ENCODE results near the gene UBE2G1. TPM values are rescaled to one million over a fixed set of nuclear protein-coding genes. Genes with fewer than 3 reads are reported as not detected.

The UBE2G1 gene
- total RNA-seq, 1 donor from 2014 or later, result 88.0 TPM

GRCh38 chr17:4233668-4234258 lies 132.7 kb downstream of the UBE2G1 start:
- DNase-seq (ENCODE audit: low spot score), result no peak
- Mint-ChIP-seq H3K9me3 (ENCODE audit: unreplicated experiment) (no peaks in the 10 kb centered on the region), H3K4me1 (ENCODE audit: unreplicated experiment) (no peaks in the 10 kb centered on the region), H3K27ac (ENCODE audit: unreplicated experiment) (no peak overlapping the region), H3K4me3 (ENCODE audit: unreplicated experiment) (no peak overlapping the region), H3K36me3 (ENCODE audit: low read depth, unreplicated experiment) (peaks cover 6% of the 10 kb centered on the region), H3K27me3 (ENCODE audit: unreplicated experiment) (no peaks in the 10 kb centered on the region)
- no peak for TF ChIP-seq CTCF (IDR thresholded peaks at IDR 0.05; ENCODE audit: unreplicated experiment)

GRCh38 chr17:4232168-4232813 lies 134.2 kb downstream of the UBE2G1 start:
- peaks cover 6% of the 10 kb centered on the region for H3K36me3 Mint-ChIP-seq (ENCODE audit: low read depth, unreplicated experiment)
- TF ChIP-seq CTCF (IDR thresholded peaks at IDR 0.05; ENCODE audit: unreplicated experiment), result no peak
- DNase-seq (ENCODE audit: low spot score), result no peak
- H3K27me3 Mint-ChIP-seq (ENCODE audit: unreplicated experiment), result no peaks in the 10 kb centered on the region
- no peak overlapping the region for H3K27ac Mint-ChIP-seq (ENCODE audit: unreplicated experiment)
- H3K9me3 Mint-ChIP-seq (ENCODE audit: unreplicated experiment), result no peaks in the 10 kb centered on the region
- no peaks in the 10 kb centered on the region for H3K4me1 Mint-ChIP-seq (ENCODE audit: unreplicated experiment)
- no peak overlapping the region for H3K4me3 Mint-ChIP-seq (ENCODE audit: unreplicated experiment)

GRCh38 chr17:4229627-4230541 lies 136.6 kb downstream of the UBE2G1 start:
- no peaks in the 10 kb centered on the region for H3K27me3 Mint-ChIP-seq (ENCODE audit: unreplicated experiment)
- TF ChIP-seq CTCF (IDR thresholded peaks at IDR 0.05; ENCODE audit: unreplicated experiment), result no peak
- no peak overlapping the region for H3K27ac Mint-ChIP-seq (ENCODE audit: unreplicated experiment)
- peaks cover 6% of the 10 kb centered on the region for H3K36me3 Mint-ChIP-seq (ENCODE audit: low read depth, unreplicated experiment)
- no peak for DNase-seq (ENCODE audit: low spot score)
- H3K4me1 Mint-ChIP-seq (ENCODE audit: unreplicated experiment), result no peaks in the 10 kb centered on the region
- H3K4me3 Mint-ChIP-seq (ENCODE audit: unreplicated experiment), result no peak overlapping the region
- no peaks in the 10 kb centered on the region for H3K9me3 Mint-ChIP-seq (ENCODE audit: unreplicated experiment)

GRCh38 chr17:4221899-4222659 lies 144.4 kb downstream of the UBE2G1 start:
- H3K4me3 Mint-ChIP-seq (ENCODE audit: unreplicated experiment), result no peak overlapping the region
- no peak overlapping the region for H3K27ac Mint-ChIP-seq (ENCODE audit: unreplicated experiment)
- H3K36me3 Mint-ChIP-seq (ENCODE audit: low read depth, unreplicated experiment), result peaks cover 3% of the 10 kb centered on the region
- no peak for TF ChIP-seq CTCF (IDR thresholded peaks at IDR 0.05; ENCODE audit: unreplicated experiment)
- H3K27me3 Mint-ChIP-seq (ENCODE audit: unreplicated experiment), result no peaks in the 10 kb centered on the region
- H3K4me1 Mint-ChIP-seq (ENCODE audit: unreplicated experiment), result no peaks in the 10 kb centered on the region
- no peak for DNase-seq (ENCODE audit: low spot score)
- H3K9me3 Mint-ChIP-seq (ENCODE audit: unreplicated experiment), result no peaks in the 10 kb centered on the region

All from endothelial cell (in vitro differentiated cells).